Activated CD4-positive, alpha-beta T cell treated with anti-CD3 and anti-CD28 coated beads, Interleukin-2, amount 50 U/mL, for 1 hour (primary cell): ENCODE measurements around the gene KRTAP22-1.

Source experiments
- DNase-seq: peaks from one replicate; pipeline ENCODE4 v3.0.0-alpha.2; 2020

Gene KRTAP22-1

DNA sequence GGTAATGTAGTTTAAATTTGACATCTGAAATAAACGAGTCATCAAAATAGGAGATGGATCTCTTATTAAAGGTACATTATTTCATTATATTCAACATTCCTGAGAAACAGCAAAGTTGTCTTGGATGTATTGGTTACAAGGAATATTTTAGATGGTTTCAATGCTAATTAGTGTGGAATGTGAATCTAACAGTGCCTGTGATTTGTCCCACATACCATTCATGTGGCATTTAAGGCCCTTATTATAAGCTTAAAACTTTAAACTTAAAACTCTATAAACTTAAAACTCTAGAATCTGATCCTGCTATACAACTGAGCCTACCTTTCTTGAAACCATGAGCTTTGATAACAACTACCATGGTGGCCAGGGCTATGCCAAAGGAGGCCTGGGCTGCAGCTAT is at the start of gene KRTAP22-1:
Gene KRTAP22-1, plus strand, starts transcription at position 301 of the 400 bp plus-strand sequence.
- DNase-seq = no peak

DNA sequence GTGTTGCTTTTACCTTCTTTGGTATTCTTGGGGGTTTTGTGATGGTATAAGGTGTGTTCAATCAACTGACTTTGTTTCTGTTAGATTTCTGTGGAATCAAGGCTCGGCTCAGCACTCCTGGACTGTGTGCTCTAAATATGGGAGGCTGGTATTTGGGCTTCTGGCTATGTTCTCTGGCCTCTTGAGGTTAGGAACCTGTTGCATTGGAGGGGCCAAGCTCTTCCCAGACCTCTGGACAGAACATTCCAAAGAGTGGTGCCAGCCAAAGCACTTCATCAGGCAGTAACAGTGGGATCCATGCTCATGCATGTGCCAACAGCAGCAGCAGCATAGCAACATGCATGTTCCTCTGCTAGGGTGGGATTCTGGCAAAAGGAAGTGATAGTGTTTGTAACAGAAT is 48.1 kb upstream of the KRTAP22-1 start:
- DNase-seq = no peak

DNA sequence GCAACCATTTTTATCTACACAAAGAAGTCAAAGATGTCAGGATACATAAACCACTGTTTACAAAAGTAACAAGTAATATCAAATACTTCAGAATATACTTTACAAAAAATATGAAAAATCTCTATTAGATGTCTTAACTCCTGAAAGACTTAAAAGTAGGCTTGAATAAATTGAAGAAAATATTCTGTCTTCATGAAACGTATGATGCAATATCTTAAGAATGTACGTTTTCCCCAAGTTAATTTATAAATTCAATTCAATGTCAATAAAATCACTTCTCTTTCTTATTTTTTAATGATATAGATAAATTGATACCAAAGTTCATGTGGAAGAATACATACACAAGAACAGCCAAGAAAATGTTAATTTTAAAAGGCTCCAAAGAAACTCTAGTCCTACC is 45.8 kb upstream of the KRTAP22-1 start:
- no peak for DNase-seq

DNA sequence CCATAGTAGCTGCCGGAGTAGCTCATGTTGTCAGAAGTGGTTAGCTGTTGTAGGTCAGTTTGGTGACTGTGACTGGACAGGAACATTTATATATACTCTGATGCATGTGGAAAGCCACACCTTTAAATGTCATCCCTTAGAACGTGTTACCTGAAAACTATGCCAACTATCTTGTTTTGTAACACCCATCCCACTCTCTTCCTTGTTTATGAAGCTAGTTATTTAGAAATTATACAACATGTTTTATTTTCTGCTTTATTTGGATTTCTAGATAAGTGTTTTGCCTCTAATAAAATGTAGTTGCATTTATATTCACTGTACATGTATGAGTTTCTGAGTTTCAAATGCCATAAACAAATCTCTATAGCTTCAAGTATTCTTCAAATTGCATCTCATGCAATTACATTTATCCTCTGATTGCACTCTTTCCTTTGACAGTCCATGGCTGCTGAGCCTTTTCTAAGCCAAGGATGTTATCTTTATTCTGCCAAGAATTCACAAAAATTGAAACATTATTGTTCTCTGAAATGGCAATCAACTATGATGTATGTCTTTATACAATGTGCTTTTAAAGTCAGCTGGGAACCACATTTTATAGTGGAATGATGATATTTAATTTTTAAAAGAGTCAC is 39.5 kb upstream of the KRTAP22-1 start, which contains the start of gene KRTAP19-7:
Gene KRTAP19-7, minus strand, starts transcription at position 51 of the 632 bp plus-strand sequence. Its CDS starts 25 bp downstream, at position 26.
- no peak for DNase-seq

DNA sequence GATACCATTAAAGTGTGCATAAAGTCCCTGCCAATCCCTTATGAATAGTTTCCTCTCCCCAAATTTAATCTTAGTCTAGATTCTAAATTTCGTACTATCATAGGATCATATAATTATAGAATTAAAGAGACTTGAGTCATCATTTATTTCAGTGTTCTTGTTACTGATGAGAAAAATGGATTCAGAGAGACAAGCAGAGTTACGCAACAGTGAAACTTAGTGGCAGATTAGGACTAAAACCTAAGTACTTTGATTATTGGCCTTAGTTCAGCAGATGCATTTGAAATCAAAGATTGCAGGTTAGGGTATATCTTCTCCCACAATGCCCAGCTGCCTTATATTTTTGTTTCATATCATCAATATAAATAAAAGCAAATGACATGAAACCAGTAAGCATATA is 38.9 kb upstream of the KRTAP22-1 start:
- DNase-seq = no peak

DNA sequence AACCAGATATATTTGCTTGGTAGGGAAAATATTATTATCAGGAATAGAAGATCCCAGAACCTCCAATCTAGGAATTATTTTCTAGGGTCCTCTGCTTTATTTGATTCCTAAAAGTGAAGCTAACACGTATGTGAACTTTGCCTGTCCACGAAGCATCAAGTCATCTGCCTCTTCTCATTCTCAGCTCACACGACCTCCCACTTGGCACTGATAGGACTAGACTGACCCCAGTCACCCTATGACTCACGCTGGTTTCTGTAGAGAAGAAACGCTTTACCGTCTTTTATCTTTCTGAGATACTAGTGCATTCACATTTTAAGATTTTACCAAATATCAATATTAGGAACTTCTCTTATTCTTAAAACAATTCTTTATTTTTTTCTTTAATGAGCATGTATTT is 37.8 kb upstream of the KRTAP22-1 start:
- DNase-seq = no peak

DNA sequence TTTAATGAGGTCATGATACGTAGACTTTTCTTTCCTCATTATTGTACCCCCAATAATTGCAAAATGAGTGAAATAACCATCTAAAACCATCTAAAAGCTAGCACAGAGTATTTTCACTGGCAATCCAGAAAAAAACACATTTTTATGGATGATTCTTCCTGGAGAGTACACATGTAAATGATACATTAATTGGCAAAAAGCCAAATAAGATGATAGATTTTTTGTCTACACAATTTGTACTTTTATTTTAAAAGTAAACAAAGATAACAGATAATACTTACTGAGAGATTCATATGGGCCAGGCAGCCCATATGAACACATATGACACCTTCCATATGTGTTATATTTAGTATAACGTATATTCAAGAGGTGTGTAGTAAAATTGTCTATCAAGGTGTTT is 37.3 kb upstream of the KRTAP22-1 start:
- no peak for DNase-seq

DNA sequence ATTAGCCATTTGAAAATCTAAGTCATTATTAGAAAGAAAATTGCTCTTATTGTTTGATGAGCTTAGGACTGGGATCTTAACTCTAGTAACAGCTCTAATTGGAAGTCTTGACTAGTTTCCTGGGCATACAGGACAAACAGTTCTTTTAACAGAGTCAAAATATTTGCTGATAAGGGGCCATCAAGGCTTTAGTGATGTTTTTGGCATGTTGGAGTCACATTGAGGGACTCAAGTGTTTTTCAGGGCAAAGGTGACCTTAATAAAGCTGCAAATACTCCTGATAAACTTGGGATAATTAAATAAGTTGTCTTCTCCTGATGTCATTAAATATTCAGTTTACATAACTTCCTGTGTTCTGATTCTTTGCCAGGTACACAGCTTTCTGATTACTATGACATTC is 33.3 kb upstream of the KRTAP22-1 start:
- no peak for DNase-seq

DNA sequence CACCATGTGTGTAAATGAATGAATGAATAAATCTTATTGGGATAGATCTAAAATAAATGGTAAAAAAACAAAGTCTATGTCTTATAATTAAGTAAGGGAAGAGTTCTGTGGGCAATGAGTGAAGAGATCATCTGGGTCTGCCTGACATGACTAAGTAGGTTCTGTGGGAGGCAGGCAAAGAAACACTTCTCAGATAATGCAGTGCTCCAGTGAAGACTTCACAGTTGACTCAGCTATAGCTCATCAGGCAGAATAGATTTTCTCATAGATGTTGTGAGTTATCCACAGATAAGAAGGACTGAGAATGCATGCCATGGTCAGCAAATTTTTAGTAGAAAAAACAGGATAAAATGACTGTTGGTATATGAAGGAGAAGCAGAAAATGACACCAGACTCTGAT is 23.1 kb upstream of the KRTAP22-1 start:
- no peak for DNase-seq

DNA sequence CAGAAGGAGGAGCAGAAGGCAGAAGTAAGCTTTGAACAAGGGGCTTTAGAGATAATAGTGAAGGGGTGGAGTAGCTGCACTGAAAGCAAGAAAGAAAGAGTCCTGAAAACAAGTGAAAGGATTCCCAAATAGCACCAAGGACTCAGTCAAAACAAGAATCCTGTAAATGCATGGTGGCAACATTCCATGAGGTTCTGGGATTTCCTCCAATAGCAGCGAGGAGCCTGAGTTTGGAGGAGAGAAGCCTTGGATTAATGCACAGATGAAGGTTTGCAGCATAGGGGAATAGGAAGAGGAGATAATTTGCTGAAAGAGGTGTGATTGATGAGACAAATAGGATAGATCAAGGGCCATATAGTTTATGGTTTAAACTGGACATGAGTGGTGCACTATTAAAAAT is 21.5 kb upstream of the KRTAP22-1 start:
- DNase-seq = no peak

DNA sequence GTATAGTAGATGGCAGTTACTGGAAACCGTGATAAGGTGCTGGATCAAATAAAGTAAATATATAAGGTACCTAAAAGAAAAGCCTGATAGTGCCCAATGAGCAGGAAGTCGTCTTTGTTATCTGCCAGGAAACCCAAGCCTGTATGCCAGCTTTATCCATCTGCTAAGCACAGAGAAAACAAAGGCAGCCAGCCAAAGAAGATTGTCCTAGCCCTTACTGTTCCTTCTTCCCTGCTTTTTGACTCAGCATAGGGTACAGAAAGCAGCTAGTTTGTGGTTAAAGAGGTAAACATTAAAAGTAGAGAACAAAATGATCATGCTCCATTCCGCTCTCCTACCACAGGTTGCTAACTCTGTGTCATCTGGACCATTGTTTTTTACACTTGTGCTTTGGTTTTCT is 20.8 kb upstream of the KRTAP22-1 start:
- no peak for DNase-seq

DNA sequence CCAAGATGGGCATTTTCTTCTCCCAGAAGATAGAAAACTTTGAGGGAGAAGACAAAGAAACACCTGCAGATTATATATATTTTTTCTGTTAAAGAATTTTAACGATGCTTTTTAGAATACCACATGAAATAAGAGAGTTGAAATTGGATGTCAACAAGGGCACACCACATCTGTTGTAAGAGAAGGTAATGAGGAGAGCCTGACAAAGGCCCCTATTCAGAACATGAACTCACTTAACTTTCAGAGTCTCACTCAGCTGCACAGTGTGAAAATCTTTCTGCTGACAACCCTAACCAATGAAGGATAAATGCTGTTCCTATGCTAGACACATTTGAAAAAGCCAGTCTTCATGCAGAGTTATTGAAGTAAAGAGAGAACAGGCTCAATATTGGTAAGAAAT is 18.0 kb upstream of the KRTAP22-1 start:
- DNase-seq = no peak

DNA sequence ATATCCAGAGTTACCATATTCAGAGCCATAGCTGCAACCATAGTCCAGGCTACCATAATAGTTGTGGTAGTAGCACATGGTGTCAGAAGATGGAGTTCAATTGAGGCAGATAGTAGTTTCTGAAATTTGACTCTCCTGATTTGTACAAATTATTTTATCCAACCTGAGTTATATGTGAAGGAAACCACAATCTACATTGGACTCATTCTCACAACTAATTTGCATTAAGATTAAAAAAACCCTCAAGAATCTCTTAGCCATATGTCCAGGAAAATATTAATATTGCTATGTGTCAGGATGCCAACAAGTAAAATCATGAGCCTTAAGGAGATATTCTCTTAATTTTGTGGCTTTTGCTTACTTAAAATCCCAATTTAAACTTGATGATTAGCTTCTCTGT is 10.6 kb upstream of the KRTAP22-1 start, which contains the start of gene KRTAP22-2:
Gene KRTAP22-2, minus strand, starts transcription at position 101 of the 400 bp plus-strand sequence.
- DNase-seq = no peak

DNA sequence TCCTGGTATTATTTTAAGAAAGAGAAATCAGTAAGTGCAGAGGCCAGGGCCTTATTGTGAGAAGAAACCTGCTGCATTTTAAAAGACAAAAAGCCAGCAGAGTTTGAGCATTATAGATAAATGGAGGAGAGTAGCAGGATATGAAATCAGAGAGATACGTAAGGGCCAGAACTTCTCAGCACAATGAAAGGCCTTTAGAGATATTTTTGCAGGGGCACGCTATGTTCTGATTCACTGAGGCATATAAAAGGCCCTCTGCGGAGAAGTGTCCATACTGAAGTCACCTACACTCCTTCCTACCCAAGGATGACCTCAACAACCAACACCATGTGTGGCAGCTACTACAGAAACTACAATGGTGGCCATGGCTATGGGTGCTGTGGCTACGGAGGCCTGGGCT is 8.7 kb upstream of the KRTAP22-1 start, which contains the start of gene KRTAP6-3:
Gene KRTAP6-3, plus strand, starts transcription at position 301 of the 400 bp plus-strand sequence. Its CDS starts 6 bp downstream, at position 307.
- DNase-seq = no peak

DNA sequence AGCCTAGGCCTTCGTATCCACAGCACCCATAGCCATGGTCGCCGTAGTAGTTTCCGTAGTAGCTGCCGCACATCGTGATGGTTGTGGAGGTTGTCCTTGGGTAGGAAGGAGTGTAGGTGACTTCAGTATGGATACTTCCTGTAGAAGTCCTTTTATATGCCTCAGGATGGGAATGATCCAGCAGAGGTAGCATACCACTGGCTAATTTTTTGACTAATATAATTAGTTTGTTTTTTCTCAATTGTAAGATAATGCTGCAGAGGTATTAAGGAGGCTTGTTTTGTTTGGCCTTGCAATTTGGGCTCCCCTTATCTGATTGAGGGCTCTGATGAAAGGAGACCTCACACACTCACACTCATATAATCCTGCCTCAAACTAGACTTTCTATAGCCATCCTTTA is 2.1 kb upstream of the KRTAP22-1 start, which contains the start of gene KRTAP6-2:
Gene KRTAP6-2, minus strand, starts transcription at position 101 of the 400 bp plus-strand sequence. Its CDS starts 28 bp downstream, at position 73.
- no peak for DNase-seq

DNA sequence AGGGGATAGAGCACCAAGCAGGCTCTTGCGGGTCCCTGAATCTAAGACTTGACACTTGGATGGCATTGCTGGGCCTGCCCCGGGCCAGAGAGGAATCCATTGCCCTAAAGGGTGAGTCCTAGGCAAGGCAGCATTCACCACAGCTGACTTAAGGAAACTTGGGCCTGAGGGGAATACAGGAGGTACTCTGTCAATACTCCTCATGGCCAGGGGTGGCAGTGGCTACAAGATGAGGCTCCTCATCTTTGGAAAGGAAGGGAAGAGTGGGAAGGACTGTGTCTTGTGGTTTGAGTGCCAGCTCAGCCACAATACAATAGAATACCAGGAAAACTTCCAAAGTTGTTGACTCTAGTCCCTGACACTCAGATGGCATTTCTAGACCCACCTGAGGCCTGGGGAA is 5.1 kb downstream of the KRTAP22-1 start:
- no peak for DNase-seq

DNA sequence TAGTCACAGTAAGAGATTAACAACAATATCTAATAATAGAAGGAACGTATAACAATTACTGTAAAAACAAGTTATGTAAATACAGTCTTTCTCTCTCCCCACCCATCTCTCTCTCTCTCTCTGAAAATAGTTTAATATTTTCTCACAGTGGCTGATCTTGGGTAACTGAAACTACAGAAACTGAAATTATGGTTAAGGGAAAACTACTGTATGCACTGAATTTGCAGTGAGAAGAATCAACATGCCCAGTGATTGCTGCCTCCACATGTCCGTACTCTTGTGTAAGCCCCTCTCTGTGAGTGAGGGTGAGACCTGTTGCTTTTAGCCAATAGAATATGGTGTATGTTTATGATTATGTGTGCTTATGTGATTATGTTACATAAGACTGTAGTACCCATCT is 11.2 kb downstream of the KRTAP22-1 start:
- no peak for DNase-seq

DNA sequence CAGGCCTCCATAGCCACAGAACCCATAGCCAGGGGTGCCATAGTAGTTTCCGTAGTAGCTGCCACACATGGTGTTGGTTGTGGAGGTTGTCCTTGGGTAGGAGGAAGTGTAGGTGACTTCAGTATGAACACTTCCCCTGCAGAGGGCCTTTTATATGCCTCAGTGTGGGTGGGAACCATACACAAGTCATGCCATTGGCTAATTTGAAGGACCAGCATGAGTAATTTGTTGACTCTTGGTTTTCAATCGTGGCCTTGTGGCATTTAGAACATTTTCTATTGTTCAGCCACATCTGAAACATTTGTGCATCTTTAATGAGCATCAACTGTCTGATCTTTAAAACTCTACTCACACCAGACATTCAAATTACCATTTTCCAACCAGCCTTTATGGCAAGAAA is 12.9 kb downstream of the KRTAP22-1 start, which contains the start of gene KRTAP6-1:
Gene KRTAP6-1, minus strand, starts transcription at position 95 of the 400 bp plus-strand sequence. Its CDS starts 26 bp downstream, at position 69.
- DNase-seq = no peak

DNA sequence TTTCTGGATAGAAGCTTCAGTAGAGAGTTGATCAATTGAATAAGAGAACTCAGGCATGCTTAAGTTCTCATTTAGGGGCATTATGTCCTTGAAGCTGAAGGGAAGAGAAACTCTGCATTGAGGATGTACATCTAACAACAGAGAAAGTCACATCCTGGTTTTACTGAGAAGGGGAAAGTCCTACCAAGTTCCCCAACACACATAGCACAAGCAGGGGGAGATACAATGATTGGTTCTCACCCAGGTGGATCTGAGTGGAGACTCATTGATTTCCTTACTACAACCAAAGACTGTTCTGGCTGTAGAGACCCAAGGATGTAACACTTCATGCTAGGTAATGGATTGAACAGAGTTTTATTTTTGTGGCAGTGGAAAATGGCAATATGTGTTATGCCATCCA is 14.3 kb downstream of the KRTAP22-1 start:
- no peak for DNase-seq

DNA sequence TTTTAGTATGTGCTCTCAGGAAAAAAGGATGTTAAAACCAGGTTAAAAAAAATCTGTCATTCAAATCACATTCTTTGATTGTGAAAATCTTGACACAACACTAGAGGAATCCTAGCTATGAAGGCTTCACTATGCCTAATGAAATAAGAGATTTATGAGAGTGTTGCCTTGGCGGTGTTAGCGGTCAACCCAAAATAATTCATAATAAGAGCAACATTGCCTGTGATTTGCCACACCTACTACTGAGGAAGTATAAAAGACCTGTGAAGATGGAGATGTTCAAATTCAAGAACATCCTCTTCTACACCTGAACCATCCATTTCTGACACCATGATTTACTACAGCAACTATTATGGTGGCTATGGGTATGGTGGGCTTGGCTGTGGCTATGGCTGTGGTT is 15.2 kb downstream of the KRTAP22-1 start, which contains the start of gene KRTAP20-1:
Gene KRTAP20-1, plus strand, starts transcription at position 301 of the 400 bp plus-strand sequence. Its CDS starts 30 bp downstream, at position 331.
- DNase-seq = no peak

DNA sequence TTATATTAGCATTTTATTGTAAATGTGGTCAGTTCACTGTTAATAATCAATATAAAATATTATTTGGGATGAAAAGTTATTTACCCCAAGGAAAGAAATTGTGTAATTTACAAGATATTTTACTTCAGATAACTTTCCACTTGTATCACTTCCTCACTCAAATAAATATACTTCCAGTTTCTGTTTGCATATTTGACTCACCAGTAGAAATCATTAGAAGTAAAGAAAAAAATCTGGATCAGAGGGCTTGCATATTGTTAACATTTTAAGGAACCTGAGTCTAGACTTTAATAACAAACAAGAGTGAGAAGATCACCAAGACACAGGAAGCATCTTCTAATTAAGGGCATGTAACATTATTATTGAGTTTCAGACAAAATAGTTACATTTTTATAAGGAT is 19.2 kb downstream of the KRTAP22-1 start:
- DNase-seq = no peak

DNA sequence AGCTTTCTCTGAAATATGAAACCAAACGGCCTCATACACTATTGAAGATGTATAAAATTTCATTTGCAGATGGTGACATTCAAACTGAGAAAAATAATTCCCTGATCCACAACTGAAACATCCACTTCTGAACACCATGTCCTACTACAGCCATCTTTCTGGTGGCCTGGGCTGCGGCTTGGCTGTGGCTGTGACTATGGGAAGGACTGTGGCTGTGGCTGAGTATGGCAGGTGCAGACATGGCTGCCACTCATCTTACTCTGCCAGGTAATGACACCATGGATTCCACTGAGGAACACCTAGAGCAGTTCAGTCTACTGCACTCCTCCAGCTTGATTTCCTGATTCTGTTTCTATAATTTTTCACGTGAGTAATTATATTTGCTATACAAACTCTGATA is 19.6 kb downstream of the KRTAP22-1 start, which contains the start of gene KRTAP20-4:
Gene KRTAP20-4, plus strand, starts transcription at position 106 of the 400 bp plus-strand sequence.
- no peak for DNase-seq

DNA sequence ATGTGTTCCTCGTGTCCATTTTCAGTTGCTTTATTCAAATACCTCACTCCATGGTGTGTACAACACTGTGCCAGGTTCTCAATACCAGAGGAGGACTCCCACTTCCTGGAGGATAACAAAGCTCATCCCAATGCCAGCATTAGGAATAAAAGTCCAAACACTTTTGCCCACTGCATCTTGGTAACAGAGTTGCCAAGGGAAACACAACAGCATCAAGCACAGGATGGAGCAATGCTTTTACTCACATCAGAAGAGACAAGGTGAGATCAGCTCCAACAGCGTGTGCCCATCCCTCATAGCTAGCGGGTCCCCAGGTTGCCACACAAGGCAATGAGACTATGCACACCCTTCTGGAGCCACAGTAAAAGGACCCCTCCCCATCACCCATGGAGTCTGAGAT is 22.5 kb downstream of the KRTAP22-1 start:
- no peak for DNase-seq

DNA sequence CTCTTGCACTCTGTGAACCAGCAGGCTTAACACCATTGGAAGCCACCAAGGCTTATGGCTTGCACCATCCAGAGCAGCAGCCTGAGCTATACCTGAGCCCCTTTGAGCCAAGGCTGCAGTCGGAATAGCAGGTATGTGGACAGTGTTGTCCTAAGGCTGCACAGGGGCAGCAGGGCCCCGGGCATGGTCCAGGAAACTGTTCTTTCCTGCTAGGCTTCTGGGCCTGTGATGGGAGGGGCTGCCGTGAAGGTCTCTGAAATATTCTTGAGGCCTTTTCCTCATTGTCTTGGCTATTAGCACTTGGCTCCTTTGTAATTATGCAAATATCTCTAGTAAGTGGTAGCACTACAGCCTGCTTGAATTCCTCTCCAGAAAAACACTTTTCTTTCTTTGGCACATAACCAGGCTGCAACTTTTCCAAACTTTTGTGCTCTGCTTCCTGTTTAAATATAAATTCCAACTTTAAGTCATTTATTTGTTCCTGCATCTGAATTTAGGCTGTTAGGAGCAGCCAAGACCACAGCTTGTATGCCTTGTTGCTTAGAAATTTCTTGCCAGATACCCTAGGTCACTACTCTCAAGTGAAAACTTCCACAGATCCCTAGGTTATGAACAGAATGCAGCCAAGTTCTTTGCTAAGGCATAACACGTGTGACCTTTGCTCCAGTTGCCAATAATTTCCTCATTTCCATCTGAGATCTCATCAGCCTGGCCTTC is 24.7 kb downstream of the KRTAP22-1 start:
- no peak for DNase-seq
